ENCODE data around the gene PLEKHA3.
"Not testable (repeated sequence)": the region's sequence is repeated elsewhere in the genome, so short reads cannot be mapped to it uniquely, and the experiment has no call there.

PLEKHA3 gene

GRCh38 chr2:178523596-178524134, 43.4 kb downstream of the PLEKHA3 start:
- no peak for DNase-seq (ENCODE audit: low spot score)

- DNase-seq (ENCODE audit: low spot score) = not testable (repeated sequence)
Observed at GRCh38 chr2:178525010-178525409, 44.8 kb downstream of the PLEKHA3 start.

- not testable (repeated sequence) for DNase-seq (ENCODE audit: low spot score)
Observed at GRCh38 chr2:178525460-178525859, 45.2 kb downstream of the PLEKHA3 start.

GRCh38 chr2:178526256-178526655, 46.0 kb downstream of the PLEKHA3 start:
- DNase-seq (ENCODE audit: low spot score) = no peak

GRCh38 chr2:178527592-178527991, 47.3 kb downstream of the PLEKHA3 start:
- no peak for DNase-seq (ENCODE audit: low spot score)

- no peak for DNase-seq (ENCODE audit: low spot score)
Observed at GRCh38 chr2:178528647-178529046, 48.4 kb downstream of the PLEKHA3 start.

GRCh38 chr2:178529194-178529593, 48.9 kb downstream of the PLEKHA3 start:
- DNase-seq (ENCODE audit: low spot score) = no peak

- no peak for DNase-seq (ENCODE audit: low spot score)
Observed at GRCh38 chr2:178530131-178530530, 49.9 kb downstream of the PLEKHA3 start.

GRCh38 chr2:178530625-178531142, 50.4 kb downstream of the PLEKHA3 start:
- DNase-seq (ENCODE audit: low spot score) = no peak

- no peak for DNase-seq (ENCODE audit: low spot score)
Observed at GRCh38 chr2:178531168-178531567, 50.9 kb downstream of the PLEKHA3 start.

GRCh38 chr2:178536037-178536436, 55.8 kb downstream of the PLEKHA3 start:
- no peak for DNase-seq (ENCODE audit: low spot score)

GRCh38 chr2:178542161-178542560, 61.9 kb downstream of the PLEKHA3 start:
- no peak for DNase-seq (ENCODE audit: low spot score)

GRCh38 chr2:178542569-178542968, 62.3 kb downstream of the PLEKHA3 start:
- DNase-seq (ENCODE audit: low spot score) = no peak

- no peak for DNase-seq (ENCODE audit: low spot score)
Observed at GRCh38 chr2:178550352-178550751, 70.1 kb downstream of the PLEKHA3 start.

- no peak for DNase-seq (ENCODE audit: low spot score)
Observed at GRCh38 chr2:178553047-178553446, 72.8 kb downstream of the PLEKHA3 start.

Data from left forelimb (tissue), 1 donor.